HCT116 (cell line): Measurements from ENCODE around the gene SRGAP1.
"Not testable (repeated sequence)": the region's sequence is repeated elsewhere in the genome, so short reads cannot be mapped to it uniquely, and the experiment has no call there.

Experiments
- CTCF ChIP-seq, 3 experiments: fragments of 200-600 bp in 1 of 3; sonication (generic) in 1 of 3; IDR thresholded peaks in 2 of 3; conservative IDR thresholded peaks in 1 of 3; 2 replicates each; pipeline ENCODE4 v1.5.1; 2012 to 2017; ENCODE audit warnings: low read depth in 2 of 3, low read length in 2 of 3, antibody characterized with exemption in 1 of 3, borderline replicate concordance in 1 of 3, control low read depth in 1 of 3, mild to moderate bottlenecking in 1 of 3, mixed read lengths in 1 of 3, mixed run types in 1 of 3, moderate library complexity in 1 of 3; ENCODE audit not compliant: insufficient read depth in 1 of 3
- EZH2 ChIP-seq: fragments of 200-600 bp; sonication (generic); IDR thresholded peaks from 2 replicates; pipeline ENCODE4 v1.6.1; 2017; ENCODE audit warnings: antibody characterized with exemption, mixed run types
- EZH2phosphoT487 ChIP-seq: fragments of 200-600 bp; IDR thresholded peaks from 2 replicates; pipeline ENCODE4 v1.6.1; 2018; ENCODE audit warnings: antibody characterized with exemption, borderline replicate concordance
- JUND ChIP-seq: IDR thresholded peaks from 2 replicates; pipeline ENCODE4 v1.6.1; 2012
- MAX ChIP-seq: IDR thresholded peaks from 2 replicates; pipeline ENCODE4 v1.6.1; 2012
- POLR2A ChIP-seq: IDR thresholded peaks from 2 replicates; pipeline ENCODE4 v1.7.0; 2011; ENCODE audit warnings: borderline replicate concordance; ENCODE audit not compliant: insufficient read depth, insufficient read length; ENCODE audit errors: extremely low read depth
- RAD21 ChIP-seq: IDR thresholded peaks from 2 replicates; pipeline ENCODE4 v1.6.1; 2012; ENCODE audit warnings: low read depth, mild to moderate bottlenecking
- SRF ChIP-seq: IDR thresholded peaks from 2 replicates; pipeline ENCODE4 v1.6.1; 2012; ENCODE audit warnings: low read depth
- TCF7L2 ChIP-seq: IDR thresholded peaks from 2 replicates; pipeline ENCODE4 v1.7.0; 2011; ENCODE audit warnings: borderline replicate concordance, inconsistent platforms; ENCODE audit not compliant: insufficient read depth, insufficient read length; ENCODE audit errors: extremely low read depth
- YY1 ChIP-seq: IDR thresholded peaks from 2 replicates; pipeline ENCODE4 v1.6.1; 2011; ENCODE audit warnings: low read length, low read depth, moderate library complexity, mild to moderate bottlenecking; ENCODE audit not compliant: insufficient replicate concordance; ENCODE audit errors: extremely low read depth
- ZFX ChIP-seq: fragments of 450-650 bp; IDR thresholded peaks from 2 replicates; pipeline ENCODE4 v1.6.1; 2017
- ZNF274 ChIP-seq: fragments of 200-500 bp; sonication (Bioruptor generic); IDR thresholded peaks from 2 replicates; pipeline ENCODE4 v1.6.1; 2014; ENCODE audit warnings: mild to moderate bottlenecking, low read depth, low read length, inconsistent platforms

DNA sequence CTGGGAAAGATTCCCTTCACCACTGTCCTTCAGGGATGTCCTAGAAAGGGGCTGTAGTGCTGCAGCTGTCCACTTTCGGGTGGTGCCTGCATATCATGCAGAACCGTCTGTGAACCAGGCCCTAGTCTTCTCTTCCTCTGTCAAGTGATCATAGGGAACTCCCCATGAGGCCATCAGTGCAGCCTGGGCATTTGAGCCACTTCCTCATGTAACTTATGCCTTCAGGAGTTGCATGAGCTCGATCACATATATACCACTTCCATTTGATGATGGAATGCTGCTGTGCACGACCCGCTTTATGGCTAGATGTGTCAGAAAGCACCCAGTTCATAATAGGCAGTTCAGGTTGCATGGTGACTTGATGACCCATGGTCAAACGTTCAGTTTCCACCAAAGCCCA, 287.0 kb downstream of the SRGAP1 start:
- not testable (repeated sequence) for TF ChIP-seq CTCF (IDR thresholded peaks at IDR 0.05 in 2 of 3, conservative IDR thresholded peaks at IDR 0.05 in 1 of 3; ENCODE audit: borderline replicate concordance in 1 of 3, insufficient read depth in 1 of 3, low read depth in 2 of 3, low read length in 2 of 3); SRF; POLR2A; MAX; ZFX; TCF7L2; YY1; ZNF274; EZH2phosphoT487; JUND; RAD21; EZH2
